Liver (tissue), 3 donors: ENCODE measurements around the gene ZKSCAN5.

ENCODE experiments used
- EGR1 ChIP-seq, 2 donors: IDR thresholded peaks; 2 replicates each; pipeline ENCODE4 v1.6.1; 2016 to 2018; ENCODE audit warnings: antibody characterized with exemption in 2 of 2, low read depth in 2 of 2
- GABPA ChIP-seq, 2 donors: IDR thresholded peaks in 1 of 2; conservative IDR thresholded peaks in 1 of 2; 2 replicates each; pipeline ENCODE4 v1.6.1; 2016; ENCODE audit warnings: antibody characterized with exemption in 2 of 2, mild to moderate bottlenecking in 1 of 2, moderate library complexity in 1 of 2
- NR2F2 ChIP-seq: IDR thresholded peaks from 2 replicates; pipeline ENCODE4 v1.6.1; 2016; ENCODE audit warnings: antibody characterized with exemption
- RAD21 ChIP-seq, 2 donors: IDR thresholded peaks; 2 replicates each; pipeline ENCODE4 v1.6.1; 2016; ENCODE audit warnings: antibody characterized with exemption in 2 of 2, mild to moderate bottlenecking in 2 of 2
- TAF1 ChIP-seq: conservative IDR thresholded peaks from 2 replicates; pipeline ENCODE4 v1.6.1; 2016; ENCODE audit warnings: antibody characterized with exemption, mild to moderate bottlenecking
- TF ChIP-seq, protein P1 (sequence below): fragments of 150-350 bp; IDR thresholded peaks from 2 replicates; pipeline ENCODE4 v1.5.1; 2017; ENCODE audit warnings: improper control_type of control experiment, low read depth, low read length; ENCODE audit not compliant: missing input control
- TF ChIP-seq, protein P2 (sequence below): IDR thresholded peaks from 2 replicates; pipeline ENCODE4 v1.6.1; 2016; ENCODE audit warnings: antibody characterized with exemption, mild to moderate bottlenecking
- TF ChIP-seq, protein P3 (sequence below): IDR thresholded peaks from 2 replicates; pipeline ENCODE4 v1.6.1; 2016; ENCODE audit warnings: antibody characterized with exemption
- TF ChIP-seq, protein P4 (sequence below): IDR thresholded peaks from 2 replicates; pipeline ENCODE4 v1.6.1; 2016; ENCODE audit warnings: antibody characterized with exemption
- donor health status: healthy.
- donor health status: healthy.

DNA sequence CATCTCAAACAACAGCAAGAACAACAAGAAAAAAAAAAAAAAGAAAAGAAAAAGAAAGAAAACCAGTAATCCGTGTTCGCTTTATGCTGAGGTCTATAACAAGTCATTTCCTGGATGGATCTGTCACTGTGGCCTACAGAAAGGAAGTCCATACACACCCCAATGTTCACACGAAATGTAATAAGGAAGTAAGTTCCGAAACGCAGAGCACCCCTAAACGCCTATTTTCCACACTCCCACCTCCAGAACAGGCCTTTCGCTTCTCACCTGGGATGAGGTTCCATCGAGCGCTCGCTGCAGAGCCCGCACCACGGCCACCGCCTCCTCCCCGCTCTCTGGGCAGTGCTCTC, 5.1 kb upstream of the ZKSCAN5 start:
- TF ChIP-seq, protein P1, sequence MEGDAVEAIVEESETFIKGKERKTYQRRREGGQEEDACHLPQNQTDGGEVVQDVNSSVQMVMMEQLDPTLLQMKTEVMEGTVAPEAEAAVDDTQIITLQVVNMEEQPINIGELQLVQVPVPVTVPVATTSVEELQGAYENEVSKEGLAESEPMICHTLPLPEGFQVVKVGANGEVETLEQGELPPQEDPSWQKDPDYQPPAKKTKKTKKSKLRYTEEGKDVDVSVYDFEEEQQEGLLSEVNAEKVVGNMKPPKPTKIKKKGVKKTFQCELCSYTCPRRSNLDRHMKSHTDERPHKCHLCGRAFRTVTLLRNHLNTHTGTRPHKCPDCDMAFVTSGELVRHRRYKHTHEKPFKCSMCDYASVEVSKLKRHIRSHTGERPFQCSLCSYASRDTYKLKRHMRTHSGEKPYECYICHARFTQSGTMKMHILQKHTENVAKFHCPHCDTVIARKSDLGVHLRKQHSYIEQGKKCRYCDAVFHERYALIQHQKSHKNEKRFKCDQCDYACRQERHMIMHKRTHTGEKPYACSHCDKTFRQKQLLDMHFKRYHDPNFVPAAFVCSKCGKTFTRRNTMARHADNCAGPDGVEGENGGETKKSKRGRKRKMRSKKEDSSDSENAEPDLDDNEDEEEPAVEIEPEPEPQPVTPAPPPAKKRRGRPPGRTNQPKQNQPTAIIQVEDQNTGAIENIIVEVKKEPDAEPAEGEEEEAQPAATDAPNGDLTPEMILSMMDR, result no peak
- TF ChIP-seq NR2F2, result no peak
- TF ChIP-seq, protein P2, sequence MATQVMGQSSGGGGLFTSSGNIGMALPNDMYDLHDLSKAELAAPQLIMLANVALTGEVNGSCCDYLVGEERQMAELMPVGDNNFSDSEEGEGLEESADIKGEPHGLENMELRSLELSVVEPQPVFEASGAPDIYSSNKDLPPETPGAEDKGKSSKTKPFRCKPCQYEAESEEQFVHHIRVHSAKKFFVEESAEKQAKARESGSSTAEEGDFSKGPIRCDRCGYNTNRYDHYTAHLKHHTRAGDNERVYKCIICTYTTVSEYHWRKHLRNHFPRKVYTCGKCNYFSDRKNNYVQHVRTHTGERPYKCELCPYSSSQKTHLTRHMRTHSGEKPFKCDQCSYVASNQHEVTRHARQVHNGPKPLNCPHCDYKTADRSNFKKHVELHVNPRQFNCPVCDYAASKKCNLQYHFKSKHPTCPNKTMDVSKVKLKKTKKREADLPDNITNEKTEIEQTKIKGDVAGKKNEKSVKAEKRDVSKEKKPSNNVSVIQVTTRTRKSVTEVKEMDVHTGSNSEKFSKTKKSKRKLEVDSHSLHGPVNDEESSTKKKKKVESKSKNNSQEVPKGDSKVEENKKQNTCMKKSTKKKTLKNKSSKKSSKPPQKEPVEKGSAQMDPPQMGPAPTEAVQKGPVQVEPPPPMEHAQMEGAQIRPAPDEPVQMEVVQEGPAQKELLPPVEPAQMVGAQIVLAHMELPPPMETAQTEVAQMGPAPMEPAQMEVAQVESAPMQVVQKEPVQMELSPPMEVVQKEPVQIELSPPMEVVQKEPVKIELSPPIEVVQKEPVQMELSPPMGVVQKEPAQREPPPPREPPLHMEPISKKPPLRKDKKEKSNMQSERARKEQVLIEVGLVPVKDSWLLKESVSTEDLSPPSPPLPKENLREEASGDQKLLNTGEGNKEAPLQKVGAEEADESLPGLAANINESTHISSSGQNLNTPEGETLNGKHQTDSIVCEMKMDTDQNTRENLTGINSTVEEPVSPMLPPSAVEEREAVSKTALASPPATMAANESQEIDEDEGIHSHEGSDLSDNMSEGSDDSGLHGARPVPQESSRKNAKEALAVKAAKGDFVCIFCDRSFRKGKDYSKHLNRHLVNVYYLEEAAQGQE, result no peak
- TF ChIP-seq EGR1 (IDR thresholded peaks at IDR 0.05; ENCODE audit: low read depth in 2 of 2), result no peak
- TF ChIP-seq, protein P3, sequence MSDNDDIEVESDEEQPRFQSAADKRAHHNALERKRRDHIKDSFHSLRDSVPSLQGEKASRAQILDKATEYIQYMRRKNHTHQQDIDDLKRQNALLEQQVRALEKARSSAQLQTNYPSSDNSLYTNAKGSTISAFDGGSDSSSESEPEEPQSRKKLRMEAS, result no peak
- TF ChIP-seq, protein P4, sequence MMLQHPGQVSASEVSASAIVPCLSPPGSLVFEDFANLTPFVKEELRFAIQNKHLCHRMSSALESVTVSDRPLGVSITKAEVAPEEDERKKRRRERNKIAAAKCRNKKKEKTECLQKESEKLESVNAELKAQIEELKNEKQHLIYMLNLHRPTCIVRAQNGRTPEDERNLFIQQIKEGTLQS, result no peak
- TF ChIP-seq RAD21 (IDR thresholded peaks at IDR 0.05), result no peak
- no peak for TF ChIP-seq TAF1
- TF ChIP-seq GABPA (IDR thresholded peaks at IDR 0.05 in 1 of 2, conservative IDR thresholded peaks at IDR 0.05 in 1 of 2), result no peak
